Measurements from ENCODE around the gene KBTBD13.

- TF ChIP-seq SIN3A (IDR thresholded peaks at IDR 0.05; ENCODE audit: borderline replicate concordance, insufficient read depth, low read length) (no peak), TAF1 (IDR thresholded peaks at IDR 0.05; ENCODE audit: borderline replicate concordance, insufficient read depth, low read length) (no peak), REST (IDR thresholded peaks at IDR 0.05; ENCODE audit: insufficient read depth in 1 of 2, low read depth in 2 of 2, low read length in 2 of 2) (no peak), POLR2AphosphoS5 (IDR thresholded peaks at IDR 0.05; ENCODE audit: low read depth, low read length) (no peak), FOXP2 (optimal IDR thresholded peaks at IDR 0.05; ENCODE audit: borderline replicate concordance, extremely low read depth, extremely low read length, insufficient read depth) (no peak)
Observed at GRCh38 chr15:65069779-65070546, 6.6 kb upstream of the KBTBD13 start.

All from PFSK-1 (cell line).